GM21723 (cell line): ENCODE data around the gene RHD.
A peak's percentile ranks its signal among the peaks of the same experiment; 100 is the strongest.
"Not testable (repeated sequence)": the region's sequence is repeated elsewhere in the genome, so short reads cannot be mapped to it uniquely, and the experiment has no call there.

ENCODE experiments used
- ATAC-seq: cut with Tn5 transposase; IDR thresholded peaks from one replicate; pipeline ENCODE4 v1.9.1; 2021; ENCODE audit warnings: mild to moderate bottlenecking, moderate library complexity; ENCODE audit not compliant: unreplicated experiment

Gene RHD

GRCh38 chr1:25256578-25256965, 15.7 kb upstream of the RHD start:
- no peak for ATAC-seq

- no peak for ATAC-seq
Observed at GRCh38 chr1:25257196-25257595, 15.1 kb upstream of the RHD start.

GRCh38 chr1:25259813-25260212, 12.5 kb upstream of the RHD start:
- ATAC-seq = not testable (repeated sequence)

DNA sequence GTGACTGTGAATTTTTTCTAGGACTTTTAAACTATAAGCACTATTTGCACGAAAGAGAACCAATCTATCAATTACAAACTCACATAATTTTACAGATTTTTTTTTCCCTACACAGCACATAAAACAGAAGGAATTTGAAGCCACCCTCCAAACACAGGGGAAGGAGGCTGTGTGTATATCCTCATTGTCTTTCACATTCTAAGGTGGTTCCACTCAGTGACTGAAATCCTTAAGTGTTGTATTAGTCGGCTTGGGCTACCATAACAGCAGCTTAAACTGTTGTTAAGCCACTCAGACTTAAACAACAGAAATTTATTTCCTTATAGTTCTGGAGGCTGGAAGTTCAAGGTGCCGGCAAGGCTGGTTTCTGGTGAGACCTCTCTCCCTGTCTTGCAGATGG, 12.0 kb upstream of the RHD start:
- ATAC-seq = not testable (repeated sequence)

DNA sequence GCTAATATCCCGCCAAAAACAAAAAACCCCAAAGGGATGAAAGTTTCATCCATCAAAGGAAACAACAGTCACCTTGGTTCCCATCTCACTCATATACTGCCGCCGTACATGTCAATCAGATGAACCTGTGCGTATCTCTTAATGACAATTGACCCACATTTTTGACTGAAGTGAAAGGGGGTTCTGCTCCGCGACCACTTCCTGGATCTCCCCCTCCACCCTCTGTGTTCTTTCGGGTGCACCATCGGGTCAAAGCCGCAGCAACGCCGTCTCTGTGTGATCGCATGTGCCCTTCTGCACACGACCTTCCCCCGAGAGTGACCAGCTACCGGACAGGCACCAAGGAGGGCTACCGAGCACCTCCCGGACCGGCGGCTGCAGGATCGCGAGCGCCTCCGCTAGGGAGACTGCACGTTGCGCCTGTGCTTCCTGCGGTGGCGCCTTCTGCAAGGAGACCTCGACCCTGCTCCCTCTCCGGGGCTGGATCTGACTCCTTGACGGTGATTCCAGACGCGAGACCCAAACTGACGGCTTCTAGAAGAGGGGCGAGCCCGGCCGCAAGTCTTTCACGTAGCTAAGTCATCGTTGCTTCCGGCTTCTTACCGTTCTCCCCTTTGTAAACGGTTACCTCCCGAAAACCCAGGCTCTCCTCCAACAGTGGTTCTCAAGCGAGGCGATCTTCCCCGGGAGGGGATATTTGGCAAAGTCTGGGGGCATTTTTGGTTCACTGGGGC, 5.6 kb upstream of the RHD start:
- peak; percentile 42 for ATAC-seq

- ATAC-seq = peak; percentile 62
Observed at GRCh38 chr1:25267288-25268142, 4.8 kb upstream of the RHD start.

DNA sequence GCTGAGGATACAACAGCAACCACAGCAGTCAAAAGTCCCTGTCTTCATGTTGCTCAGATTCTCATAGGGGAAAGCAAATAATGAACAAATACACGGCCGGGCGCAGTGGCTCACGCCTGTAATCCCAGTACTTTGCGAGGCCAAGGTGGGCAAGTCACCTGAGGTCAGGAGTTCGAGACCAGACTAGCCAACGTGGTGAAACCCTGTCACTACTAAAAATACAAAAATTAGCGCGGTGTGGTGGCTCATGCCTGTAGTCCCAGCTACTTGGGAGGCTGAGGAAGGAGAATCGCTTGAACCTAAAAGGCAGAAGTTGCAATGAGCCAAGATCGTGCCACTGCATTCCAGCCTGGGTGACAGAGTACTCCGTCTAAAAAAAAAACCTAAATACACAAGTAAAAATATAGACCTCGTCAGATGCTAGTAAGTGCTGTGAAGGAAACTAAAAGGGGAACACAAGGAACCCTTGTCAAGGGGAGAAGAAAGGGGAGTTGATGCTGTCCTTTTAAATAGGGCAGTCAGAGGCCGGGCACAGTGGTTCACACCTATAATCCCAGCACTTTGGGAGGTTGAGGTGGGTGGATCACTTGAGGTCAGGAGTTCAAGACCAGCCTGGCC, 4.1 kb upstream of the RHD start:
- not testable (repeated sequence) for ATAC-seq

DNA sequence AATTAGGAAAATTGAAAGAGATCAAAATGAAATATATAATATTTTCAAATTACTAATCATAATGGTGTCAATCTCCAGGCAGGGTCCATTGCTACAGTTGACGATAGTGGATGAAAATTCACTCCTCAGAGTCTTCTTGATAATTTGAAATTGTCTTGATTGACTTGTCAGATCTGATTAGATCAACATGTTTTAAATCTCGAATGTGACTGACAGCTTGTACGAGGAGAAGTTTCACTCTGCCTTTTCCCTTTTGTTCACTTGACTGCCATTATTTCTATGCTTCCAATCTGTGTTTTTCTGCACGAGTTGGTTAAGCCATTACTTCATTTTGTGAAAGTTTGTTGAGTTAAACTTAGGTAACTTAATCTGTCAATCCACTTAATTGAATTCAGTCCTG, 3.3 kb downstream of the RHD start:
- not testable (repeated sequence) for ATAC-seq

DNA sequence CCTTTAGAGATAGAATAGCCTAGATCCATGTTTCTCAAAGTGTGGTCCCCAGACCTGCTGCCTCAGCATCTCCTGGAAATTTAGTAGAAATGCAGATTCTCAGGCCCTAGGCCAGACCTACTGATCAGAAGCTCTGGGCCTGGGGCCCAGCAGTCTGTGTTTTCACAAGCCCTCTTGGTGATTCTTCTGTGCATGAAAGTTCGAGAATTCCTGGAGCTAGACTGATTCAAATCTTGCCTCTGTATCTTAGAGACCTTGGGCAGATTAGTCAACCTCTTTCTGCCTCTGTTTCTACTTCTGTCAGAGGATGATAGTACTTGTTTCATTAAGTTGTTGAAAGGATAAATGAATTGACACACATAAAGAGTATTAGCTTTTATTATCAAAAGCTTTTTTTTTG, 5.0 kb downstream of the RHD start:
- ATAC-seq = not testable (repeated sequence)

GRCh38 chr1:25278358-25278757, 6.0 kb downstream of the RHD start:
- ATAC-seq = not testable (repeated sequence)

DNA sequence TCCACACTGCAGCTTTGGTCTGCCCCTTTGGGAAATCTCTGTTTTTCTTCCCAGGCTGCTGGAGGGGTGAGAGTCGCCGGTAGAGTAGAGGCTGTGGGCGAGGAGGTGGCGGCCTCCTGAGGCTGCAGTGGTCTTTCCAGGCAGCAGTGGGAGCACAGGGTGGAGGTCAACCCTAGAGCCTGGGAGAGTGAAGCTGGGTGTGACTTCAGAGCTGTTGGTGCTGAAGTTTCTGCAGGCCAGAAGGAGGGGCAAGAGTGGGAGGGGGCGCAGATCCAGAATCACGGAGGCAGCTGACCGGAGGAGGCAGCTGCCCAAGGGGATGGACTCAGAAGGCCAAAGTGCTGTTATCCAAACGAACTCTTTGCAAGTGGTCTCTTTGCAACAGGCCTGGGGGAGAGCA, 6.5 kb downstream of the RHD start:
- ATAC-seq = not testable (repeated sequence)

GRCh38 chr1:25279693-25280111, 7.4 kb downstream of the RHD start:
- not testable (repeated sequence) for ATAC-seq

GRCh38 chr1:25285862-25286261, 13.6 kb downstream of the RHD start:
- not testable (repeated sequence) for ATAC-seq

GRCh38 chr1:25287164-25287563, 14.9 kb downstream of the RHD start:
- ATAC-seq = not testable (repeated sequence)

DNA sequence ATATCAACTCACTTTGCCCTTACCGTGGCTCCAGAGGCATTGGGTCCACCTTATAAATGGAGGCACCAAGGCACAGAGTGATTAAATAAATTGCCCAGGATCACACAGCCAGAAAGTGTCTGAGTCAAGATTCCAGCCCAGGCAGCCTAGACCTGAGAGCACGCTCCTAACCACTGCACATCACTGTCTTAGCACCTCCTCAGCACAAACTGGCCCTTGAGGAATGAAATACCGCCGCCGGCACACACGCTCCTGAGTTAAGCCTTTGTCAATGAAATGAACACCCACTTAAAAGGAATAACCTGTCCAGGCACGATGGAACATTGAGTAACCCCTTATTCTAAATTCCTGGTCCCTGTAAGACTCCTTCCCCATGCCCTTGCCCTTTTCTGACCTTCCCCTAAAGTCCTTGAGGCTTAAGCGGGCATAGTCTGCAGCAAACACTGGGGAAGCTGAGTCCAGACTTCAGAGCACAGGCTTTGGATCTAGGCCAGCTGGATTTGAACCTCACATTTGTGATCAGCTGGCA, 16.3 kb downstream of the RHD start:
- not testable (repeated sequence) for ATAC-seq

GRCh38 chr1:25290043-25290442, 17.7 kb downstream of the RHD start:
- ATAC-seq = not testable (repeated sequence)

GRCh38 chr1:25293426-25293825, 21.1 kb downstream of the RHD start:
- not testable (repeated sequence) for ATAC-seq

DNA sequence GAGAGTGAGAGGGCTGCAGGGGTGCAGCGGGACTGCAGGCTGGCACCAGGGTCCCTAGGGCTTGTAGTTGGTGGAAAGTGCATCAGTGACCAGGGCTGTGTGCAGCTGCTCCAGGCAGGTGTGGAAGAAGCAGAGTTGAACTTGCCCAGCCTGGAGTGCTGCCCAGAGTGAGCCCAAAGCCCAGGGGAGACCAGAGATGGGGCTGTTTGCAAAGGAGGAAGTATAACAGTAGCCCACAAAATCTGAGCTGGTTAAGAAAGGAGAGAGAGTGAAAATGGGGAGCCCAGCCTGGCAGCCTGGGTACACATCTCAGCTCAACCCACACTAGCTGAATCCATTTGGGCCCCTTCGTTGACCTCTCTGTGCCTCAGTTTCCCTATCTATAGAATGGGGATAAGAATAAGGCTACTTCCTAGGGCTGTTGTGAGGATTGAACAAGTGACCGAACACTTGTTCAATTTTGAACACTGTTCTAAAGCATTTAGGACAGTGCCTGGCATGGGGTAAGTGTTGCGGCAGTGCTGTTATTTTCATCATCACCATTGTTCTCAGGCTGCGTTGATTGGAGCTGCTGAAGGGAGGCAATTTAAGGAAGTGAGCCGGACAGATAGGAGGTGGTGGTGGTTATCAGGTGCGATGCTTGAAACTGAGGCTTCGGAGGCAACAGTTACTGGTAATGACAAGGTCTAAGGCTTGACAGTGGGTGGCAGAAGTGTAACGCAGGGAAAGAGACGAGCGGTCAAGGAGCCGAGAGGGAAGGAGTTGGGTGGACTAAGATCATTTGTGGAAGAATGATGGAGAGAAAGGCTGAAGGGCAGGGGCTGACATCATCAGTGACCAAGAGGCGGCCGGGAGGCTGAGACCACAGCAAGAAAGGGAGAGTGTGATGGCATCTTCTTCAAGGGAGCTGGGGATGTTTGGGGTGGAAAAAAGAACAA, 22.8 kb downstream of the RHD start:
- ATAC-seq = not testable (repeated sequence)

DNA sequence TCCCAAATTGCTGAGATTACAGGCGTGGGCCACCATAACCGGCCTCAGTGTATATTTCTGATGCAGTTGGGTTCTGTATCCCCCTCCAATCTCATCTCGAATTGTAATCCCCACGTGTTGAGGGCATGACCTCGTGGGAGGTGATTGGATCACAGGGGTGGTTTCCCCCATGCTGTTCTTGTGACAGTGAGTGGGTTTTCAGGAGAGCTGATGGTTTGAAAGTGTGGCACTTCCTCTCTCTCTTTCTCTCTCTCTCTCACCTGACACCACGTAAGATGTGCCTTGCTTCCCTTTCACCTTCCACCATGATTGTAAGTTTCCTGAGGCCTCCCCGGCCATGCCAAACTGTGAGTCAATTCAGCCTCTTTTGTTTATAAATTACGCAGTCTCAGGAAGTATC, 24.2 kb downstream of the RHD start:
- ATAC-seq = not testable (repeated sequence)

DNA sequence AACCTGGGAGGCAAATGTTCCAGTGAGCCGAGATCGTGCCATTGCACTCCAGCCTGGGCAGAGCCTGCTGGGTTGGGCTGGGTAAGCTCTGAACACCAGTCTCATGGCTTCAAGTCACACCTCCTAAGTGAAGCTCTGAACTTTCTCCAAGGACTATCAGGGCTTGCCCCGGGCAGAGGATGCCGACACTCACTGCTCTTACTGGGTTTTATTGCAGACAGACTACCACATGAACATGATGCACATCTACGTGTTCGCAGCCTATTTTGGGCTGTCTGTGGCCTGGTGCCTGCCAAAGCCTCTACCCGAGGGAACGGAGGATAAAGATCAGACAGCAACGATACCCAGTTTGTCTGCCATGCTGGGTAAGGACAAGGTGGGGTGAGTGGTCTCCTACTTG, 28.4 kb downstream of the RHD start:
- ATAC-seq = not testable (repeated sequence)
